HG02623 (cell line): ENCODE results near the gene ZWILCH.
"Not testable (repeated sequence)": the region's sequence is repeated elsewhere in the genome, so short reads cannot be mapped to it uniquely, and the experiment has no call there.

ENCODE experiments used
- ATAC-seq: cut with Tn5 transposase; IDR thresholded peaks from one replicate; pipeline ENCODE4 v1.9.1; 2021; ENCODE audit warnings: moderate library complexity; ENCODE audit not compliant: unreplicated experiment

ZWILCH gene

GRCh38 chr15:66578286-66578875, 73.3 kb downstream of the ZWILCH start:
- no peak for ATAC-seq

- ATAC-seq, result no peak
Measured at GRCh38 chr15:66580643-66581042, 75.5 kb downstream of the ZWILCH start.

GRCh38 chr15:66581972-66582537, 76.9 kb downstream of the ZWILCH start:
- no peak for ATAC-seq

DNA sequence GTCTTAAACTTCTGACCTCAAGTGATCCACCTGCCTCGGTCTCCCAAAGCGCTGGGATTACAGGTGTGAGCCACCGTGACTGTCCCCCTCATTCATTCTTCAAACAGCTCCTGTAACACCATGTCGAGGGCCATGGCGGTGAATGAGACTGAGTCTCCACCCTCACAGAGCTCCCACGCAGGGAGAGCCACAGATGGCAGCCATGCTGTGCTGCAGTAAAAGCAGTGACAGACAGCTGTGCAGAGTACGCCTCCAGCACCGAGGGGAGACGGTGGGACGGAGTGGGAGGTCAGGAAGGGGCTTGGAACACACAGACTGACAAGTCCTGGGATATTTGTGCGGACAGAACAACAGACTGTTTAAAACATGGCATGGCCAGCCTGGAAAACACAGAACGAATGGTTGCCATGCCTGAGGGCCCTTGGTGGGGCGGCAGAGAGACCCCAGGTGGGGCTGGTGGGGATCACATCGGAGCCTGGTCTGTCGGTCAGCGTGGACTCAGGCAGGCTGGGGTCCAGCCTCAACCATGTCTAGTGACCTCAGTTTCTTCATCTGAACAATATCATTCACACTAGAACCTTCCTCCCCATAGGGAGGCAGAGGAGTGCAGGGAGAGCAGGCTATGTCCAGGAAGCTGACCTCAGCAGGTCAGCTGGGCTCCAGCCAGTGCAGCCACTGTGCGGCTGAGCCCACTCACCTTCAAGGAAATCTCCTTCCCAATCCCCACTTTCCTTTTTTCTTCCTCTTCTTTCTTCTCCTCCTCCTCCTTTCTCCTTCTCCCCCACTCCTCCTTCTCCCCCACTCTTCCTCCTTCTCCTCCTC, 81.2 kb downstream of the ZWILCH start:
- ATAC-seq, result no peak

GRCh38 chr15:66587020-66587419, 81.9 kb downstream of the ZWILCH start:
- no peak for ATAC-seq

GRCh38 chr15:66587749-66588148, 82.6 kb downstream of the ZWILCH start:
- ATAC-seq, result no peak

- no peak for ATAC-seq
Measured at GRCh38 chr15:66588537-66588936, 83.4 kb downstream of the ZWILCH start.

GRCh38 chr15:66588971-66589370, 83.8 kb downstream of the ZWILCH start:
- ATAC-seq, result no peak

- ATAC-seq, result not testable (repeated sequence)
Measured at GRCh38 chr15:66589429-66589828, 84.3 kb downstream of the ZWILCH start.

GRCh38 chr15:66590435-66590834, 85.3 kb downstream of the ZWILCH start:
- ATAC-seq, result no peak

DNA sequence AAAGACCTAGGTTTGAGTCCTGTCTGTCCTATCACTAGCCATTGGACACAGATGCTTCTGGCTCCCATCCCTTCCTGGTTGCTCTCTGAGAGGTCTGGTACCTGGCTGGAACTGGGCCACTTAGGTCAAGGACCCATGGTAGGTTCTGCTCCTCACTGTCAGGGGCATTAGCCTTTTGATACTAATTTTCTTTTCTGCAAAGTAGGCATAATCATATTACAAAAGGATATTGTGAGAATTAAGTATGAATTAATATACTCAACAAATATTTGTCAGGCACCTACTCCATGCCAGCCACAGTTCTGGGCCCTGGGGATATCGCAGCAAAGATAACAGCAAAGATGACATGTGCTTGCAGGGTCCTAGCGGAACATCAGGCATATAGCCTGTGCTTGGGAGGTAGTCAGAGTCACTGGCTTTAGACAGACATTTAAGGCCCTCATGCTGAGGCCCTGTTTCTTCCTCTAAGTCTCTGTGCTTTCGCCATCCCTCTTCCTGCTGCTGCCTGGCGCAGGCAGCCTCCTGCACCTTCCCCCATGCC, 86.3 kb downstream of the ZWILCH start:
- ATAC-seq, result no peak

GRCh38 chr15:66592505-66593218, 87.5 kb downstream of the ZWILCH start:
- no peak for ATAC-seq

DNA sequence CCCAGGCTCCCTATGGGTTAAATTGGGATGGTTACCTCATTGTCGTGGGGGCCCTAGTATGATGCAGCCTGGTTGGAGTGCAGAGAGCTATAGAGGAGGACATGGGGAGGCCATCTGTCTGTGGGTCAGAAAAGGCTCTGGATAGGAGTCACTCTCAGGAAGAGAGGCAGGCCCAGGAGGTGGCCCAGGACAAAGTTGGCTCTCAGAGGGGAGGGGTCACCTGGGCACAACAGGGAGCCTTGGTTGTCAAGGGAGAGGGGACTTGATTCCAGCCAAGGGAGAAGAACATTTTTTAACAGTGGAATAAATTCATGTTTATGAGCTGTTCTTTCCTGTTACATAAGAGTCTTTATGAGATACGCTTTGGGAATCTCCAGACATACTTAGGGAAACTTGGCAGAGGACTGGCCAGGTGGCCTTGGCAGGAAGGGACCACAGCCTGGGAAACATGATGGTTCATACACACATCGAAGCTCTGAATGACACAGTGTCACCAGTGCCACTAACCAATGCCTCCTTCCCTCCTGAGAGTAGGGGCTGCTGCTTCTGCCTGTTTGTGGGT, 88.2 kb downstream of the ZWILCH start:
- ATAC-seq, result no peak

- ATAC-seq, result no peak
Measured at GRCh38 chr15:66594344-66594743, 89.2 kb downstream of the ZWILCH start.

GRCh38 chr15:66594836-66595235, 89.7 kb downstream of the ZWILCH start:
- ATAC-seq, result no peak

GRCh38 chr15:66595332-66595731, 90.2 kb downstream of the ZWILCH start:
- no peak for ATAC-seq

GRCh38 chr15:66595931-66596545, 90.9 kb downstream of the ZWILCH start:
- ATAC-seq, result no peak

- no peak for ATAC-seq
Measured at GRCh38 chr15:66598095-66598815, 93.1 kb downstream of the ZWILCH start.
